ENCODE results near the gene ERCC4.

DNA sequence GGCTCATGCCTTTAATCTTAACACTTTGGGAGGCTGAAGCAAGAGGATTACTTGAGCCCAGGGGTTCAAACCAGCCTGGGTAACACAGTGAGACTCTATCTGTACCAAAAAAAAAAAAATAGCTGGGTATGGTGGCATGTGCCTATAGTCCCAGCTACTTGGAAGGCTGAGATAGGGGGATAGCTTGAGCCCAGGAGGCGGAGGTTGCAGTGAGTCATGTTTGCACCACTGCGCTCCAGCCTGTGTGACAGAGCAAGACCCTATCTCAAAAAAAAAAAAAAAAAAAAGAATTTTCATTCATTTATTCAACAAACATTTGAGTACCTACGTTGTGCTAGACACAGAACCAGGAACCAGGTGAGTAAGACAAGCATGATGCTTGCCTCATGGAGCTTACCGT is 77.6 kb downstream of the ERCC4 start:
- TF ChIP-seq JUNB (IDR thresholded peaks at IDR 0.05; ENCODE audit: unreplicated experiment) (no peak), POLR2AphosphoS5 (IDR thresholded peaks at IDR 0.05; ENCODE audit: low read depth) (no peak), EZH2phosphoT487 (IDR thresholded peaks at IDR 0.05; ENCODE audit: unreplicated experiment) (no peak), EZH2 (IDR thresholded peaks at IDR 0.05; ENCODE audit: low read depth, unreplicated experiment) (no peak), STAT1 (IDR thresholded peaks at IDR 0.05; ENCODE audit: unreplicated experiment) (no peak), NANOG (IDR thresholded peaks at IDR 0.05; ENCODE audit: borderline replicate concordance) (no peak), CREB1 (CRISPR knock-in tag; IDR thresholded peaks at IDR 0.05; ENCODE audit: low read depth) (no peak)
- TF ChIP-seq, protein P1, sequence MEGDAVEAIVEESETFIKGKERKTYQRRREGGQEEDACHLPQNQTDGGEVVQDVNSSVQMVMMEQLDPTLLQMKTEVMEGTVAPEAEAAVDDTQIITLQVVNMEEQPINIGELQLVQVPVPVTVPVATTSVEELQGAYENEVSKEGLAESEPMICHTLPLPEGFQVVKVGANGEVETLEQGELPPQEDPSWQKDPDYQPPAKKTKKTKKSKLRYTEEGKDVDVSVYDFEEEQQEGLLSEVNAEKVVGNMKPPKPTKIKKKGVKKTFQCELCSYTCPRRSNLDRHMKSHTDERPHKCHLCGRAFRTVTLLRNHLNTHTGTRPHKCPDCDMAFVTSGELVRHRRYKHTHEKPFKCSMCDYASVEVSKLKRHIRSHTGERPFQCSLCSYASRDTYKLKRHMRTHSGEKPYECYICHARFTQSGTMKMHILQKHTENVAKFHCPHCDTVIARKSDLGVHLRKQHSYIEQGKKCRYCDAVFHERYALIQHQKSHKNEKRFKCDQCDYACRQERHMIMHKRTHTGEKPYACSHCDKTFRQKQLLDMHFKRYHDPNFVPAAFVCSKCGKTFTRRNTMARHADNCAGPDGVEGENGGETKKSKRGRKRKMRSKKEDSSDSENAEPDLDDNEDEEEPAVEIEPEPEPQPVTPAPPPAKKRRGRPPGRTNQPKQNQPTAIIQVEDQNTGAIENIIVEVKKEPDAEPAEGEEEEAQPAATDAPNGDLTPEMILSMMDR (conservative IDR thresholded peaks at IDR 0.05; ENCODE audit: low read depth in 2 of 2), result no peak
- TF ChIP-seq, protein P2, sequence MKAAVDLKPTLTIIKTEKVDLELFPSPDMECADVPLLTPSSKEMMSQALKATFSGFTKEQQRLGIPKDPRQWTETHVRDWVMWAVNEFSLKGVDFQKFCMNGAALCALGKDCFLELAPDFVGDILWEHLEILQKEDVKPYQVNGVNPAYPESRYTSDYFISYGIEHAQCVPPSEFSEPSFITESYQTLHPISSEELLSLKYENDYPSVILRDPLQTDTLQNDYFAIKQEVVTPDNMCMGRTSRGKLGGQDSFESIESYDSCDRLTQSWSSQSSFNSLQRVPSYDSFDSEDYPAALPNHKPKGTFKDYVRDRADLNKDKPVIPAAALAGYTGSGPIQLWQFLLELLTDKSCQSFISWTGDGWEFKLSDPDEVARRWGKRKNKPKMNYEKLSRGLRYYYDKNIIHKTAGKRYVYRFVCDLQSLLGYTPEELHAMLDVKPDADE (IDR thresholded peaks at IDR 0.05), result no peak

Measured in GM23338 (cell line).